ENCODE measurements around the gene DNAI4. TPM values are rescaled to one million over a fixed set of nuclear protein-coding genes. Genes with fewer than 3 reads are reported as not detected.
A peak's percentile ranks its signal among the peaks of the same experiment; 100 is the strongest.

The DNAI4 gene
- total and polyA plus RNA-seq, 2 of the 4 experiments (the other 2 are of a cell fraction) = 0.63 to 1.6 TPM

GRCh38 chr1:66944330-66945274 lies 19.9 kb upstream of the DNAI4 start:
- Histone ChIP-seq H4K91ac (ENCODE audit: insufficient read depth, low read depth, low read length) (no peak overlapping the region), H3K23ac (ENCODE audit: low read depth, low read length) (no peak overlapping the region), H2AK5ac (ENCODE audit: low read depth, low read length) (0 out of 2 replicates have a peak overlapping the region, but pooled peaks have one; percentile 48), H2AK9ac (replicated peaks; ENCODE audit: low read depth, low read length, poor library complexity) (no peak overlapping the region), H3K27me3 (ENCODE audit: control insufficient read depth, insufficient read depth, low read length) (no peaks in the 10 kb centered on the region), H3K9me1 (ENCODE audit: insufficient read depth, low read length) (peaks cover 10% of the 10 kb centered on the region), H3K27ac (ENCODE audit: insufficient read depth, low read length) (no peak overlapping the region), H3K4me1 (ENCODE audit: control insufficient read depth, insufficient read depth, low read length) (peaks cover 9% of the 10 kb centered on the region), H3K4me3 (ENCODE audit: insufficient read depth, low read depth, low read length) (no peak overlapping the region), H2BK20ac (ENCODE audit: low read depth, low read length) (peak overlapping the region; percentile 69; the same call in 1 of the 2 replicates), H4K20me1 (ENCODE audit: insufficient read depth, low read length) (peaks cover 29% of the 10 kb centered on the region; the same call in 1 of the 2 replicates), H2BK5ac (ENCODE audit: low read depth, low read length, poor library complexity, severe bottlenecking) (peak overlapping the region; percentile 76), H3K56ac (ENCODE audit: extremely low read depth, insufficient read depth, low read length) (no peak overlapping the region; the same call in 1 of the 2 replicates), H2BK15ac (ENCODE audit: low read depth, low read length) (no peak overlapping the region), H3K79me1 (ENCODE audit: low read depth in 1 of 2, low read length in 2 of 2) (peaks cover 19 to 43% of the 10 kb centered on the region in 2 experiments), H2BK120ac (ENCODE audit: low read depth, low read length) (no peak overlapping the region), H3K4me2 (ENCODE audit: low read depth, low read length) (no peak overlapping the region), H4K8ac (ENCODE audit: low read depth in 2 of 2, low read length in 2 of 2) (no peak overlapping the region; a peak in 1 of 4 replicates), H3K9ac (ENCODE audit: low read depth, low read length) (no peak overlapping the region), H4K5ac (ENCODE audit: low read depth, low read length) (no peak overlapping the region), H2AFZ (replicated peaks; ENCODE audit: low read length, poor library complexity) (no peak overlapping the region), H3K4ac (ENCODE audit: low read depth, low read length) (peak overlapping the region; percentile 48; the same call in 1 of the 2 replicates), H3K36me3 (ENCODE audit: control insufficient read depth, insufficient read depth, low read length) (peaks cover 13% of the 10 kb centered on the region), H3K9me3 (ENCODE audit: control insufficient read depth, insufficient read depth, low read length) (no peaks in the 10 kb centered on the region), H3K18ac (ENCODE audit: low read depth, low read length) (no peak overlapping the region), H3K14ac (replicated peaks; ENCODE audit: low read depth, low read length) (no peak overlapping the region)
- TF ChIP-seq FOS (IDR thresholded peaks at IDR 0.05; ENCODE audit: low read depth, low read length) = peak; percentile 54
- no peak for TF ChIP-seq CTCF (conservative IDR thresholded peaks at IDR 0.05; ENCODE audit: low read depth, low read length)
- no peak for TF ChIP-seq MAZ (IDR thresholded peaks at IDR 0.05; ENCODE audit: borderline replicate concordance, low read depth, low read length)
- TF ChIP-seq BHLHE40 (IDR thresholded peaks at IDR 0.05; ENCODE audit: low read depth, low read length) = 0 out of 2 replicates have a peak, but pooled peaks have one; percentile 26
- TF ChIP-seq POLR2A (IDR thresholded peaks at IDR 0.05; ENCODE audit: low read depth, low read length) = no peak
- peak; percentile 97 for ATAC-seq (ENCODE audit: low read depth)
- dilution Hi-C loops (cut with HindIII; ENCODE audit: low sequenced_read_pairs, unreplicated experiment) = no loop called here
- intact Hi-C loops (cut with micrococcal nuclease) = no loop called here
- ChIA-PET POLR2A (ENCODE audit: unreplicated experiment) (no interaction called here), CTCF (no interaction called here)
- in situ Hi-C loops (cut with MboI; ENCODE audit: low sequenced_read_pairs) = loop anchor here (25.0 kb wide), 2 partner anchors 407 to 1132 kb away; partner anchors contain the start of gene SGIP1
- DNase-seq = peak; percentile 85
- no CpG with 5 or more reads among the region's 7 CpGs for WGBS, 2 experiments (ENCODE audit: extremely low coverage in 2 of 2, insufficient read length in 1 of 2)
- no TSS peak for BruUV-seq (replicated peaks)

Measured in IMR-90 (cell line).